NCI-H748 (cell line): ENCODE data around the gene LILRB3.
"Not testable (repeated sequence)": the region's sequence is repeated elsewhere in the genome, so short reads cannot be mapped to it uniquely, and the experiment has no call there.

ENCODE experiments used
- DNase-seq: peaks from one replicate; lab custom pipeline; 2025; ENCODE audit not compliant: unreplicated experiment; lab: John Stamatoyannopoulos, UW

LILRB3 gene

DNA sequence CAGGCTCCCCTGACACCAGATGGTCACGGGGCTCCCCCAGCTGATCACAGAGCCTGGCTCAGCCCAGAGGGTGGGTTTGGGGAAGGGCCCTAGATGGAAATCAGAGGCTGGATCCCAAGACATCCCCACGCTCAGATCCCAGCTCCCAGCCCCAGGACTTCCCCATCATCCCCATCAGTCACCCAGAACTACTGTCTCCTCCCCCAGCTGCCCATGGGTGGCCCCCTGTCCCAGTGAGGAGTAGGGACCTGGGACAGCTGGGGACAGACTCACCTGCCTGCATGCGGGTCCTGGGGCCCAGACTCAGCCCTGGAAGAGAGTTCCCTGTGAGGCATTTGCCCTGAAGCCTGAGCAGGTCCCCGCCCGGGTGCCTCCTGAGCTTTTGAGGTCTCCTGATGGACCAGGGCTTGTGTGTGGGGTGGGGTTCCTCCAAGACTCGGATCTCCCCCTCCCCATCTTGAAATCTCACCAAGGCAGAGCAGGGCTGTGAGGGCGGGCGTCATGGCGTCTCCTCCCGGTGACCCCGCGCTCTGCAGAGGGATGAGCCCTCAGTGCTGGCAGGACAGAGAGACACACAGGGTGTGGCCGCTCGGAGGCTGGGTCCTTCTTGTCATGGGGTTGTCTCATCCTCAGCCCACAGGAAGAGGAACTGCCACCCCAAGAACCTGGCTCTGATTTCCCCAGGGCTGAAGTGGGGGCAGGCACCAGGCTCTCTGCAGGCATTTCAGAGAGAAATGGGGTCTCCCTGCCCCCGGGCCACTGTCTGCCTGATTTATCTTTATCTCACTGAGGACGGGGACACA is at the start of gene LILRB3:
Gene LILRB3, minus strand, starts transcription at position 534 of the 803 bp plus-strand sequence. Its CDS starts 31 bp downstream, at position 503.
- not testable (repeated sequence) for DNase-seq

- DNase-seq, result not testable (repeated sequence)
Measured at GRCh38 chr19:54272181-54272580, 49.4 kb upstream of the LILRB3 start.

GRCh38 chr19:54271587-54271986 is 48.8 kb upstream of the LILRB3 start:
- not testable (repeated sequence) for DNase-seq

DNA sequence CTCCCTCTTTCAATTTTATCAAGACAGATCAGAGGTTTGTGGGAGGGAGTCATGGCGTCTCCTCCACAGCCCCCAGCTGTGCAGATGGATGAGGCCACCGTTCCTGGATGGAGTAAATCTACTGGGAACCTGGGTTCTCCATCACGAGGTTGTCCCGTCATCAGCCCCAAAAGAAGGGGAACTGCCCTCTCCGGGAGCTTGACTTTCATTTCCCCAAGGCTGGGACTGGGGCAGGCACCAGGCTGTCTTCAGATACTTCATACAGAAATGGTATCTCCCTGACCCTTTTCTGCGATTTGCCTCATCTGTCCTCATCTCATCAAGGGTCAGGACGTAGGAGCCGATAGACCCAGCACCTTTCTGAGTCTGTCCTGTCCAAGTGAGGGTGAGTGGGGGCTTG is 48.3 kb upstream of the LILRB3 start:
- DNase-seq, result no peak

GRCh38 chr19:54268936-54269335 is 46.1 kb upstream of the LILRB3 start:
- DNase-seq, result no peak

GRCh38 chr19:54266133-54266532 is 43.3 kb upstream of the LILRB3 start:
- DNase-seq, result peak; percentile 82

DNA sequence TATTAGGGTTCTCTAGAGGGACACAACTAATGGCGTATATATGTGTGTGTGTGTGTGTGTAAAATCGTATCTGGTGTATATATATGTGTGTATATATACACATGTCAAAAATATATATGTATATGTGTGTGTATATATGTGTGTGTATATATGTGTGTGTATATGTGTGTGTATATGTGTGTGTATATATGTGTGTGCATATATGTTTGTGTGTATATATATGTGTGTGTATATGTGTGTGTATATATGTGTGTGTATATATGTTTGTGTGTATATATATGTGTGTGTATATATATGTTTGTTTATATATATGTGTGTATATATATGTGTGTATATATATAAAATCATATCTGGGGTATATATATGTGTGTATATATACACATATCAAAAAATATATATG is 39.7 kb upstream of the LILRB3 start:
- no peak for DNase-seq

GRCh38 chr19:54262066-54262465 is 39.3 kb upstream of the LILRB3 start:
- DNase-seq, result no peak

GRCh38 chr19:54257116-54257480 is 34.3 kb upstream of the LILRB3 start, which contains the start of gene LILRB5:
Gene LILRB5, minus strand, starts transcription at chr19:54257273. Its CDS starts 80 bp downstream, at chr19:54257193.
- no peak for DNase-seq

GRCh38 chr19:54256250-54257115 is 33.7 kb upstream of the LILRB3 start:
- no peak for DNase-seq

- no peak for DNase-seq
Measured at GRCh38 chr19:54255105-54255775, 32.4 kb upstream of the LILRB3 start.

DNA sequence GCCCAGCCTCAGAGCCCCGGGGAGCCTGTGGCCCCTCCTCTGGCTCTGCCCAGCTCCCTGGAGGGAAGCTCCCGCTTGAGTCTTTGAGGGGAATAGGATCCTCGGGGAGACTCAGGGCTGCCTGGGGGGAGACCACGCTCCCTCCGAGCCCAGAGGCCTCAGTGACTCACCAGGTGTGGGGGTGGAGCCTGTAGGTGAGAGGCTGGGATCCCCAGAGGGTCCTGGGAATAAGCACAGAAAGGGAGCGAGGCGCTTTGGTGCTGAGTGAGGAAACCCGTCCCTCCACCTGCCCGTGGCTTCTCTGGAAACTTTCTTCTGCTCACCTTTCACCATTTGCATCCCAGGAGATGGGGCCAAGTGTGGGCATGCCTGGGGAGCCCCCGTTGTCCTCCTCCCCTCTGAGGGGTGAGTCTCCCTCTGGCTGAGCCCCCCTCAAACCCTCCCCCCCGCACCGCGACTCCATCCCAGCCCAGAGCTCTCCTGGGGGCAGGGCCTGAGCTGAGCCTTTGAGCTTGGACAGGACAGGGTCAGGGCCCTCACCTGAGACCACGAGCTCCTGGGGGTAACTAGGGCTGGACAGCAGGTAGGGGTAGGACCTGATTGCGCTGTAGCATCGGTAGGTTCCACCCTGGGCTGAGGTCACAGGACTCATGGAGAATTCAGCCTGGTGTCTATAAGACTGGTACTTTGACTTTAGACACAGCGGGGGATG is 31.5 kb upstream of the LILRB3 start:
- DNase-seq, result no peak

- no peak for DNase-seq
Measured at GRCh38 chr19:54253331-54254194, 30.8 kb upstream of the LILRB3 start.

- no peak for DNase-seq
Measured at GRCh38 chr19:54252845-54253244, 30.0 kb upstream of the LILRB3 start.

GRCh38 chr19:54252243-54252642 is 29.4 kb upstream of the LILRB3 start:
- no peak for DNase-seq

DNA sequence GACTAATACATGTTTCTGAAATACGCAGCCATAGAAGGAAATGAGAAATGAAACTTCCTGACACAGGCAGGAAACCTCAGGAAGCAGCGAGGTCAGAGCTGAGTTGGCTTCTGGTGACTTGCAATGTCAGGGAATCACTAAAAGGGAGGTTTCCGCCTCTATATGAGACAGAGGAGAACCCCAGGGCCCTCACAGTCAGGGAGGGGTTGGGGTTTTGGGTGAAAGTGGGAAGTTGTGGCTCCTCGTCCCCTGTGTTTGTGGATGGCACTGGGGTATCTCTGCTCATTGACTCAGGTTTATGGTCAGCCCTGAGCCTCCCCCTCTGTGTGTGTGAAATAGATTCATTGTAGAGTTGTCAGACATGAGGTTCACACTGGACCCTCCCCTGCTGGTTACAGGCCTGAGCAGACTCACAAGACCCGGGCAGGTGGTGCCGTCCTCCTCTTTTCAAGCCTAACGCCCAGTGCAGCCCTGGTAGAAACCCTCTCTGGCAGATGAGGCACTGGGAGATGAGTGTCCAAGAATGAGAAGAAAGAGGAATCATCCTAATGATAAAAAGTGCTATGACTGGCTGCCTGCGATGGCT is 25.3 kb upstream of the LILRB3 start:
- no peak for DNase-seq

DNA sequence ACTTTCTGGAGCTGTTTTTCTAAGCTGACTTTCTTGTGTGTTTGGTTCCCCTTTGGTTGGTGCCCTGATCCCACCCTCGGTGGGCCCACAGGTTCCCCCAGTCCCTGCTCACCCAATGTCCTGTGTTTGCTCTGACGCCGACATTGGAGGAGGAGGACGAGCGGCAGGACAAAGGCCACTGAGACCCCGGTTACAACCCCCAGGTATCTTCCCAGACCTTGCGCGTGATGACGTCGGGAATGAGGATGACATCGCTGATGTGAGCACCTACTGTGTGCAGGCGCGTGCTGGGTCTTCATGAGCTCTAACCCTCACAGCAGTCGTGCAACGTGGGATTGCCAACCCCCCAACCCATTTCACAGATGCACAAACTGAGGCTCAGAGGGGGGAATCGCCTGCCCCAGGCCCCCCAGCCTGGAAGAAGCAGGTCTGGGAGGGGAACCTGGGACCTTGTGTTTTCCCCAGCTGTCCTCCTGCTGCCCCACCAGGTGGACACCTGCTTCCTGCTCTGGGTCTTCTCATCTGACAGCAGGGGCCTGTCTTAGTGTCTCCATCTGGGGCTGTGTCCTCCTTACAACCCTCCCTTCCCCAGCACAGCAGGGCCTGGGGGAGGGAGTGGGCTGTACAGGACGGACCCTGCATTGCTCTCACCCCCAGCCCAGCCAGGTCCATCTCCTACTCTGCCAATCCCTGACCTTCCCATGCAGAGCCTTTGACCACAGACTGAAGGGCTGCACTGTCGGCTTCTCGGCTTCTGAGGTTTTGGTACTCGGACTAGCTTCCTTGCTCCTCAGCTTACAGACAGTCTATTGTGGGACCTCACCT is 24.5 kb upstream of the LILRB3 start:
- DNase-seq, result no peak

GRCh38 chr19:54245936-54246335 is 23.1 kb upstream of the LILRB3 start:
- no peak for DNase-seq

GRCh38 chr19:54243809-54244208 is 21.0 kb upstream of the LILRB3 start:
- DNase-seq, result not testable (repeated sequence)
